Subcutaneous adipose tissue (tissue), 4 donors: ENCODE data around the gene USP15. TPM values are rescaled to one million over a fixed set of nuclear protein-coding genes. Genes with fewer than 3 reads are reported as not detected.

Experiments used
- total RNA-seq, 4 donors: library from RNA; depleted of rRNA; stranded (reverse); fragments of >200 nt; gene quantifications; one replicate each; pipeline ENCODE4 v1.1.0, GENCODE V29; 2016
- TF ChIP-seq, protein P1 (sequence below): fragments of 450-650 bp; IDR thresholded peaks from one replicate; pipeline ENCODE4 v1.5.1; 2016; ENCODE audit warnings: low read depth, mild to moderate bottlenecking, control low read depth, antibody characterized with exemption, moderate library complexity

USP15 gene
- total RNA-seq, 4 donors from 2014 or later, result 88.5 to 288 (median 158) TPM

DNA sequence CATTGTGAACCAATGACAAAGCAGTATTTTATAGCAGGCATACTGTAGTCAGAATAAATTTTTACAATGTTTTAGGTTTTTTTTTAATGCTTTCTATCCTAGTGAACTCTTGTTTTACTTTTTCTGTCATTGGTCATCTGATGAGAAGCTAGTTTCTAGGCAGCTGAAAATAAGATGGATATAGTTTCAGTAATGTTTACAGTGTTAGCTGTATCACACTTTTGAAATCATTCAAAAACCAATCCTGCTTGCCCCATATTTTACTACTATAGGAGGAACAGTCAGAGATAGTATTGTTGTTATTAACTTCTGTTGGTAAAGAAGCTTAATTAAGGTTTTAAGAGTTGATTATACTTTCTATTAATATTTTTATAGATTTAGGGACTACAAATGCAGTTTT is 24.5 kb downstream of the USP15 start:
- TF ChIP-seq, protein P1, sequence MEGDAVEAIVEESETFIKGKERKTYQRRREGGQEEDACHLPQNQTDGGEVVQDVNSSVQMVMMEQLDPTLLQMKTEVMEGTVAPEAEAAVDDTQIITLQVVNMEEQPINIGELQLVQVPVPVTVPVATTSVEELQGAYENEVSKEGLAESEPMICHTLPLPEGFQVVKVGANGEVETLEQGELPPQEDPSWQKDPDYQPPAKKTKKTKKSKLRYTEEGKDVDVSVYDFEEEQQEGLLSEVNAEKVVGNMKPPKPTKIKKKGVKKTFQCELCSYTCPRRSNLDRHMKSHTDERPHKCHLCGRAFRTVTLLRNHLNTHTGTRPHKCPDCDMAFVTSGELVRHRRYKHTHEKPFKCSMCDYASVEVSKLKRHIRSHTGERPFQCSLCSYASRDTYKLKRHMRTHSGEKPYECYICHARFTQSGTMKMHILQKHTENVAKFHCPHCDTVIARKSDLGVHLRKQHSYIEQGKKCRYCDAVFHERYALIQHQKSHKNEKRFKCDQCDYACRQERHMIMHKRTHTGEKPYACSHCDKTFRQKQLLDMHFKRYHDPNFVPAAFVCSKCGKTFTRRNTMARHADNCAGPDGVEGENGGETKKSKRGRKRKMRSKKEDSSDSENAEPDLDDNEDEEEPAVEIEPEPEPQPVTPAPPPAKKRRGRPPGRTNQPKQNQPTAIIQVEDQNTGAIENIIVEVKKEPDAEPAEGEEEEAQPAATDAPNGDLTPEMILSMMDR, result no peak

DNA sequence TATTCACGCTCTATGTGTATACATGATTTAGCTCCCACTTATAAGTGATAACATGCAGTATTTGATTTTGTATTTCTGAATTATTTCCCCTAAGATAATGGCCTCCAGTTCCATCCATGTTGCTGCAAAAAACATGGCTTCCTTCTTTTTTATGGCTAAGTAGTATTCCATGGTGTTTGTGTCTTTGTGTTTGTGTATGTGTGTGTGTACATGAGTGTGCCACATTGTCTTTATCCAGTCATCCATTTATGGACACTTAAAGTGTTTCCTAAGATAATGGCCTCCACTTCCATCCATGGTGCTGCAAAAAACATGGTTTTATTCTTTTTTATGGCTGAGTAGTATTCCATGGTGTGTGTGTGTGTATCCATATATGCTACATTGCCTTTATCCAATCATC is 25.1 kb downstream of the USP15 start:
- TF ChIP-seq, protein P1, result no peak

DNA sequence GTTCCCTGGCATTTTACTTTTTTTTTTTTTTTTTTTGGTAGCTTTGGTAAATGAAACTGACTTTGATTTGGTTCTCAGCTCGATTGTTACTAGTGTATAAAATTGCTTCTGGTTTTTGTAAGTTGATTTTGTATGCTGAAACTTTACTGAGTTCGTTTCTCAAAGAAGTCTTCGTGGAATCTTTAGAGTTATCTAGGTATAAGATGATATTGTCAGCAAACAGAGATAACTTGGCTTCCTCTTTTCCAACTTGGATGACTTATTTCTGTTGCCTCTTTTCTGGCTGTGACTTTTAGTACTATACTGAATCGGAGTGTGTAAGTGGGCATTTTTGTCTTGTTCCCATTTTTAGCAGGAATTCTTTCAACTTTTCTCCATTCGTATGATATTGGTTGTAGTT is 28.1 kb downstream of the USP15 start:
- TF ChIP-seq, protein P1, result no peak

DNA sequence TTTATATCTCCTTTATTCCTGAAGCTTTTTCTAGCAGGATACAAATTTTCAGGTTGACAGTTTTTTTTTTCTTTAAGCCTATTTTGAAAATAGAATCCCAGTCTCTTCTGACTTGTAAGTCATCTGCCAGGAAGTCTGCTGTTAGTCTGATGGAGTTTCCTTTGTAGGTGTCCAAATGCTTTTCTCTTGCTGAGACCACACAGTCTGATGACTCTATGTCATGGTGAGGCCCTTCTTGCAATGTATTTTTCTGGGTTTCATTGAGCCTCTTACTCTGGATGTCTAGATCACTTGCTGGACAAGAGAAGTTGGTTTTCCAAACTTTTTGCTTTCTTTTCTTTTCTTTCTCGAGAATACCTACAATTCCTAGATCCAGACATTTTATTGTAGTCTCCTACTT is 30.6 kb downstream of the USP15 start:
- TF ChIP-seq, protein P1, result no peak

DNA sequence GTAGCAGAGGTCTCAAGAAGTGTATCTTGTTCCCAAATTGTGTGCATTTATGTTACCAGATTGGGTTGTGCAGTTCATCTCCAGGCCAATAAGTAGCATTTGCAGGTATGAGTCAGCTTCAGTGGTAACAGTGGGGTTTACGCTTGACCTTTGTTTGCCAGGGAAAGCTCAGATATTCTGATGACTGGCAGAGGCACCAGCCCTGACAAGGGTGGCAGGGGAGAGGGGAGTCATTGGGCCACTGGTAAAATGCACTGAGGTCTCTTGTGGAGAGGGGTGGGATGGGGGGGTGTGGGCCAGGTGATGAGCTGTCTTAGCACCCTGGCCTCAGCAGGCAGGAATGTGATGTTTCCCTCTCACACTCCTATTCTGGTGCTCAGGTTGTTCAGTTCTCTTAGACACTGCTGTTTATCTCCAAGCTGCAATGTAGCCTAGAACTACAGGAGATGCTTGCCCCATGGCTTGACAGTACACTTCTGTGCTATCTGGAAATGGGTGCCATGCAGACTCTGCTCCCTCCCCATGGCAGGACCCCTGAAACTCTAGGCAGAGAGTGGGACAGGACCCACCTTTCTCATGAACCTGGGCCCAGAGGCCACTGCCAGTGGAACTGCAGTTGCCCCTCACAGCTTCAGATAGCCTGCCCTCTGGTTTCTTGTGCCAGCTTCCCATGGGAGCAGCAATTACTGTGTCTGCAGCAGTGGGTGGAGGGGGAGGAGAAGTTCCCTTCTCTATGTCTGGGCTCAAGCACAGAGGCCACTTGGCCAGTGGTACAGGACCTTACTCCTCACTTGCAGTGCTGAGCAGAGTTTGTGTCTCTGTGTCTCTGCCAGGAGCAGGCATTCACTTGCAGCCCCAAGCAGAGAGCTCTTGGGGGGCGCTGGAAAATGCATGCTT is 31.9 kb downstream of the USP15 start:
- TF ChIP-seq, protein P1, result no peak

DNA sequence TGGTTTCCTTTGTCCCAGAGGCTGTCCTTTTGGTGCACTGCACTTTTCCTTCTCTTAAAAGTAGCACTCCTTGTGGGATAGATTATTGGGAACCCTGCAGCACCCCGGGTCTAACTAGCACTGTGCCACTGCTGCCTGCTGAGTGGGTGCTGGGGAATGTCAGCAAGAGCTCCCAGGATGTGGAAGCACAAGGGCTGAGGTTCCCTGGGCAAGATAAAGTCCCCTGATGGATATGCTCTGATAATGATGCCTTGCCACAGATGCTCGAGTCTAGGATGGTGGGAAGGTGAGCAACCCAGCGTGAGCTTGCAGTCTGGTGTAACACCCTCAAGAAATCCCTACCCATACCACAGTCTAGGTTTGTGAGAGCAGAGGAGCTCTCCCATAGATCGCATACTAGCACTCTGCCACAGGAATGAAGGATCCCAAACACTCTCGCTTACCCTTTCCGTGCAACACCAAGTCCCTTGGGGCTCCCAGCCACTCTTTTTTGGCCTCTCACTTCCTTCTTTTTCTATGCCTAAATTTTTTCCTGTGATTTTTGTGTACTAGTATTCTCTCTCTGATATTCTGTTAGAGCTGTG is 32.6 kb downstream of the USP15 start:
- TF ChIP-seq, protein P1, result no peak

DNA sequence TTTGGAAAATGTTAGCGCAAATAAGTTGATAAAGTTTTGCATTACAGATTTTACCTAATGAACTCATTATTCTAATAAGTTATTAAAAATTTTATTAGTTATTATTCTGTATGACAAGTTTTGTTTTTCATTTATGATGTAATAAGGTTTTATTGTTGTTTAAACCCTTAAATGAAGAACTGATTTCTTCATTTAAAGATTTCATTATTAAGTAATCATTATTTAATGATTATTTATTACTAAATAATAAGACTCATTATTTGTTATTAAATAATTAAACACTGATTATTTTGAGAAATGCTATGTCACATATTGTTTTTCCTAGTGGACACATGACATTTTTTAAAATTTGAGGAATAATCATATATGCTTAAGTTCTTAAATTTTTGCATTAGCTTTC is 34.2 kb downstream of the USP15 start:
- TF ChIP-seq, protein P1, result no peak
